GM12801 (cell line): ENCODE measurements around the gene MARK3.

Experiments used
- CTCF ChIP-seq: IDR thresholded peaks from one replicate; pipeline ENCODE4 v1.5.1; 2011; ENCODE audit warnings: control low read depth; ENCODE audit not compliant: insufficient read length; ENCODE audit errors: extremely low read depth

MARK3 gene

DNA sequence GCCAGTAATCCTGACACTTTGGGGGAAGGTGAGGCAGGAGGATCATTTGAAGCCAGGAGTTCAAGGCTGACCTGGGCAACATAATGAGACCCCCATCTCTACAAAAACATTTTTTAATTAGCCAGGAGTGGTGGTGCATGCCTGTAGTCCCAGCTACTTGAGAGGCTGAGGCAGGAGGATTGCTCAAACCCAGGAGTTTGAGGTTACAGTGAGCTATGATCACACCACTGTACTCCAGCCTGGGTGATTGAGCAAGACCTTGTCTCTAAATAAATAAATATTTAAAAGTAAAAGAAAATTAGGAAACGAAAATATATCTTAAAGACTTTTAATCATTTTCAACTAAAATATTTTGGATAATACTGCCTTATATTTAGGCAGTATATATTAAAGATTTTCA is 111.6 kb downstream of the MARK3 start:
- TF ChIP-seq CTCF = no peak

DNA sequence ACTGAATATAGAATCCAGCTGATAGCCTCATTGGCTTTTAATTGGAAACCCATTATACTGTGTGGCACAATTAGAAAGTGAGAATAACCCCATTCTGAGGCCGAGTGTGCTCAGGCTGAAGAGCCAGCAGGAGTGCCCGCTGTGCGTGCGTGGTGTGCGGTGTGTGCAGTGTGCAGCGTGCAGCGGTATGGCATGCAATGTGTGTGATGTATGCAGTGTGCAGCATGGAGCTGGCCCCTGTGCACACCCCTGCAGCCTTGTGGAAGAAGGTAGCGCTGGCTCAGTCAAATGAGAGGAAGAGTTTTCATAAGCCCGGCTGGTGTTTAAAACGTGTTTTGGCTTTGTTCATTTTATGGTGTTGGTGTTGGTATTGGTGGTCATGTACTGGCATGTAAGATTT is 114.5 kb downstream of the MARK3 start:
- TF ChIP-seq CTCF = no peak

DNA sequence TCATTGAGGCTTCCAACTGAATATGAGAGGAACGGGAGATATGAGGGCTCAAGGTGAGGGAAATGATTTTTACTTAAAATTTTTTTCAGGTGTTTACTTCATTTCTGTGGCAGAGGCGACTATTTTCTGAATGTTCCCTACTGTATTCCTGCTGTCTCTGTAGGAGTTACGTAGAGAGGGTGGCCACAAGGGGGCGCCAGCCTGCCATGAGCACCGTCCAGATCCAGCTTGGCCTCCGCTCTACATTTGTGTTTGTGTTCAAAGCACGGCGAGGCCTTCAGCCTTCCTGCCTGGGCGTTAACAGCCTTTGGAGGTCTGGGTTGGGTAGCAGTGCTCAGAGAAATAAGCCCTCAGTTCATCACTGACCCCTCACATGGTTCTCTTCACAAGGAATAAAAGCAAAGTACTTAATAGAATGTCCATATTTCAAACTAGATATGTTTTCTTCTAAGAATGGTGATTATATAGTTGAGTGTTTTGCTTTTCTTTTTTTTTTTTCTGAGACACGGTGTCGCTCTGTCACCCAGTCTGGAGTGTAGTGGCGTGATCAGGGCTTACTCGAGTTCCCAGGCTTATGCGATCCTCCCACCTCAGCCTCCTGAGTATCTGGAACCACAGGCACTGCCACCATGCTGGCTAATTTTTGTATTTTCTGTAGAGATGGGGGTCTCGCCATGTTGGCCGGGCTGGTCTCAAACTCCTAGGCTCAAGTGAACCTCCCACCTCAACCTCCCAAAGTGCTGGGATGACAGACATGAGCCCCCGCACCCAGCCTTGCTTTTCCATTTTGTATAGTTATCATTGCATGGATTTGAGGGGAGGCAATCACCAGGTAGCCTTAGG is 115.2 kb downstream of the MARK3 start:
- TF ChIP-seq CTCF = no peak

- no peak for TF ChIP-seq CTCF
Measured at GRCh38 chr14:103501041-103501870, 116.0 kb downstream of the MARK3 start.

DNA sequence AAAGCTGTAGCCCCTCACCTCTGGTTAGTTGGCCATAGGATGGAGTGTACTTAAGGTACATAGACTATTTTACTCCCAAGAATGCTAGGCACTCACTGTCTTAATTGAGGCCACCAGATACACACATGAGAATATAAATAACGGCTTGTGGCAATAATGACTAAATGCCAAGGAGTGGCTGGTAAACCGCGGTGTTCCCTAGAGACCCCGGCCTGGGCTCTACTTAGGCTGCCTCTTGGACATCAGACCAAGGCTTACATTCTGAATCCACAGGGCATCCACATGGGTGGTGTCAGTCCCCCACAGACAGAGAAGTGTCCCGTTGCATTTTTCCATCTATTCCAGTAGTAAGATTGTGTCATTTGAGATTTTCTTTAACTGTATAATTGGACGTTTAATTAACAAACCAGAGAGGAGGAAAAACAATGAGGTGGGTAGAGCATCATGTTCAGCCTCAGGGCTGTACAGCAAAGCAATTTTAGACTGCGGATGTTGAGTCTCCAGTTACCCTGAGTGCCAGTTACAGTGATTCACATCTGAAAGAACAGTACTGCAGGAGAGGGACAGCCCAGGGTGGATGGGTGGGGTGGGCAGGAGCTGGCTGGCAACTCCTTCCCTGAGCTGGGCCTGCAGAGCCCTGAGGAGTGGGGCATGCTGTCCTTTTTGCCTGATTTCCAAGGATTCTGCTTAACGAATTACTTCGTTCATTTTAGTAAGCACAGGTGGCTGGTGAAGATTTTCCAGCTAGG is 116.9 kb downstream of the MARK3 start:
- no peak for TF ChIP-seq CTCF

- no peak for TF ChIP-seq CTCF
Measured at GRCh38 chr14:103502877-103503276, 117.7 kb downstream of the MARK3 start.

GRCh38 chr14:103503296-103503695 is 118.1 kb downstream of the MARK3 start:
- TF ChIP-seq CTCF = no peak
